ENCODE results near the gene CR1L.

- TF ChIP-seq CTCF (conservative IDR thresholded peaks at IDR 0.05) = no peak
- TF ChIP-seq EZH2 (IDR thresholded peaks at IDR 0.05; ENCODE audit: low read depth) = no peak
Observed at GRCh38 chr1:207649865-207650580, 5.1 kb downstream of the CR1L start.

Measured in PC-9 (cell line).